GM21381 (cell line): ENCODE data around the gene CATSPERE.

ENCODE experiments used
- ATAC-seq: cut with Tn5 transposase; IDR thresholded peaks from one replicate; pipeline ENCODE4 v1.9.1; 2021; ENCODE audit warnings: mild to moderate bottlenecking, moderate library complexity; ENCODE audit not compliant: unreplicated experiment

The CATSPERE gene

GRCh38 chr1:244461245-244462071 is at the start of gene CATSPERE:
CATSPERE (plus strand) TSS chr1:244461273; CDS start chr1:244461430, 157 bp downstream.
- peak; percentile 98 for ATAC-seq

- ATAC-seq, result no peak
Measured at GRCh38 chr1:244412176-244412575, 48.9 kb upstream of the CATSPERE start.

- no peak for ATAC-seq
Measured at GRCh38 chr1:244413736-244414135, 47.3 kb upstream of the CATSPERE start.

- ATAC-seq, result no peak
Measured at GRCh38 chr1:244414543-244414942, 46.5 kb upstream of the CATSPERE start.

- no peak for ATAC-seq
Measured at GRCh38 chr1:244419024-244419423, 42.0 kb upstream of the CATSPERE start.

- no peak for ATAC-seq
Measured at GRCh38 chr1:244422174-244422573, 38.9 kb upstream of the CATSPERE start.

GRCh38 chr1:244424649-244425334 is 36.3 kb upstream of the CATSPERE start:
- no peak for ATAC-seq

GRCh38 chr1:244427647-244428046 is 33.4 kb upstream of the CATSPERE start:
- no peak for ATAC-seq

- ATAC-seq, result no peak
Measured at GRCh38 chr1:244429818-244430217, 31.3 kb upstream of the CATSPERE start.

- no peak for ATAC-seq
Measured at GRCh38 chr1:244431166-244431565, 29.9 kb upstream of the CATSPERE start.

GRCh38 chr1:244435562-244436205 is 25.4 kb upstream of the CATSPERE start:
- no peak for ATAC-seq

- no peak for ATAC-seq
Measured at GRCh38 chr1:244436336-244437085, 24.6 kb upstream of the CATSPERE start.

GRCh38 chr1:244437086-244437468 is 24.0 kb upstream of the CATSPERE start:
- ATAC-seq, result no peak

GRCh38 chr1:244439391-244440032 is 21.6 kb upstream of the CATSPERE start:
- no peak for ATAC-seq

- ATAC-seq, result no peak
Measured at GRCh38 chr1:244442850-244443249, 18.2 kb upstream of the CATSPERE start.

GRCh38 chr1:244444854-244445253 is 16.2 kb upstream of the CATSPERE start:
- no peak for ATAC-seq

GRCh38 chr1:244445320-244446181 is 15.5 kb upstream of the CATSPERE start:
- ATAC-seq, result no peak

GRCh38 chr1:244447024-244447423 is 14.0 kb upstream of the CATSPERE start:
- ATAC-seq, result no peak

- ATAC-seq, result no peak
Measured at GRCh38 chr1:244447552-244447951, 13.5 kb upstream of the CATSPERE start.
